ENCODE data around the gene N4BP2L2. TPM values are rescaled to one million over a fixed set of nuclear protein-coding genes. Genes with fewer than 3 reads are reported as not detected.

Gene N4BP2L2
- total RNA-seq, 1 experiment from 2014 or later, result 96.8 TPM

- intact Hi-C loops (cut with micrococcal nuclease; ENCODE audit: unreplicated experiment), result no loop called here
- Histone ChIP-seq H3K4me3 (ENCODE audit: low read depth, low read length, poor library complexity, severe bottlenecking) (no peak overlapping the region), H3K36me3 (ENCODE audit: insufficient read depth, low read length, poor library complexity, severe bottlenecking) (no peaks in the 10 kb centered on the region), H3K4me1 (ENCODE audit: insufficient read depth, low read length, poor library complexity, severe bottlenecking) (no peaks in the 10 kb centered on the region), H3K27me3 (replicated peaks; ENCODE audit: insufficient read depth, low read depth, low read length, poor library complexity) (no peaks in the 10 kb centered on the region), H3K27ac (ENCODE audit: low read depth, low read length, poor library complexity, severe bottlenecking) (no peak overlapping the region), H3K9me3 (ENCODE audit: low read depth, low read length, poor library complexity, severe bottlenecking) (peaks cover 8% of the 10 kb centered on the region)
- BruUV-seq (replicated peaks), result no TSS peak
- no peak for DNase-seq (ENCODE audit: low spot score)
- no peak for TF ChIP-seq EZH2 (IDR thresholded peaks at IDR 0.05; ENCODE audit: borderline replicate concordance, low read depth, low read length, poor library complexity, severe bottlenecking)
- TF ChIP-seq, protein P1, sequence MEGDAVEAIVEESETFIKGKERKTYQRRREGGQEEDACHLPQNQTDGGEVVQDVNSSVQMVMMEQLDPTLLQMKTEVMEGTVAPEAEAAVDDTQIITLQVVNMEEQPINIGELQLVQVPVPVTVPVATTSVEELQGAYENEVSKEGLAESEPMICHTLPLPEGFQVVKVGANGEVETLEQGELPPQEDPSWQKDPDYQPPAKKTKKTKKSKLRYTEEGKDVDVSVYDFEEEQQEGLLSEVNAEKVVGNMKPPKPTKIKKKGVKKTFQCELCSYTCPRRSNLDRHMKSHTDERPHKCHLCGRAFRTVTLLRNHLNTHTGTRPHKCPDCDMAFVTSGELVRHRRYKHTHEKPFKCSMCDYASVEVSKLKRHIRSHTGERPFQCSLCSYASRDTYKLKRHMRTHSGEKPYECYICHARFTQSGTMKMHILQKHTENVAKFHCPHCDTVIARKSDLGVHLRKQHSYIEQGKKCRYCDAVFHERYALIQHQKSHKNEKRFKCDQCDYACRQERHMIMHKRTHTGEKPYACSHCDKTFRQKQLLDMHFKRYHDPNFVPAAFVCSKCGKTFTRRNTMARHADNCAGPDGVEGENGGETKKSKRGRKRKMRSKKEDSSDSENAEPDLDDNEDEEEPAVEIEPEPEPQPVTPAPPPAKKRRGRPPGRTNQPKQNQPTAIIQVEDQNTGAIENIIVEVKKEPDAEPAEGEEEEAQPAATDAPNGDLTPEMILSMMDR (conservative IDR thresholded peaks at IDR 0.05; ENCODE audit: low read depth, low read length), result no peak
- ChIA-PET POLR2A (ENCODE audit: low non-redundant PET) (no interaction called here), CTCF (no interaction called here)
Measured at GRCh38 chr13:32456591-32456990, 82.0 kb downstream of the N4BP2L2 start.

DNA sequence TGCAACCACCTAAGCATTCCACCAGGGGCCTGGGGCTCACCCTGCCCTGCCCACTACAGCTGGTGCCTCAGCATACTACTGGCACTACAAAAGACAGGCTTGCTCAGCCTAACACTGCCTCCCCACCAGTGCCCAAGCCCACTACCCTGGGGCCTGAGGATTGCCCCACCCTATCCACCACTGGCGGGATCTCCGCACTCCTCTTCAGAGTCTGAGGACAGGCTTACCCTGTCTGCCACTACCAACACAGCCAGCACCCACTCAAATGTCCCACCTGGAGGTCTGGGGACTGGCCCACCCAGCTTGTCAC is 83.0 kb downstream of the N4BP2L2 start:
- H3K27ac ChIP-seq (ENCODE audit: low read depth, low read length, poor library complexity, severe bottlenecking), result no peak overlapping the region
- H3K36me3 ChIP-seq (ENCODE audit: insufficient read depth, low read length, poor library complexity, severe bottlenecking), result no peaks in the 10 kb centered on the region
- peaks cover 8% of the 10 kb centered on the region for H3K9me3 ChIP-seq (ENCODE audit: low read depth, low read length, poor library complexity, severe bottlenecking)
- no peaks in the 10 kb centered on the region for H3K4me1 ChIP-seq (ENCODE audit: insufficient read depth, low read length, poor library complexity, severe bottlenecking)
- ChIA-PET POLR2A (ENCODE audit: low non-redundant PET) (no interaction called here), CTCF (no interaction called here)
- intact Hi-C loops (cut with micrococcal nuclease; ENCODE audit: unreplicated experiment), result no loop called here
- no peaks in the 10 kb centered on the region for H3K27me3 ChIP-seq (replicated peaks; ENCODE audit: insufficient read depth, low read depth, low read length, poor library complexity)
- DNase-seq (ENCODE audit: low spot score), result no peak
- H3K4me3 ChIP-seq (ENCODE audit: low read depth, low read length, poor library complexity, severe bottlenecking), result no peak overlapping the region
- no TSS peak for BruUV-seq (replicated peaks)
- no peak for TF ChIP-seq EZH2 (IDR thresholded peaks at IDR 0.05; ENCODE audit: borderline replicate concordance, low read depth, low read length, poor library complexity, severe bottlenecking)
- TF ChIP-seq, protein P1 (conservative IDR thresholded peaks at IDR 0.05; ENCODE audit: low read depth, low read length), result no peak

- CTCF ChIA-PET, result no interaction called here
- POLR2A ChIA-PET (ENCODE audit: low non-redundant PET), result no interaction called here
Measured at GRCh38 chr13:32454886-32455593, 83.6 kb downstream of the N4BP2L2 start.

More at GRCh38 chr13:32454886-32455593, 83.6 kb downstream of the N4BP2L2 start:
- no peak for DNase-seq (ENCODE audit: low spot score)
- Histone ChIP-seq H3K9me3 (ENCODE audit: low read depth, low read length, poor library complexity, severe bottlenecking) (peaks cover 8% of the 10 kb centered on the region), H3K27me3 (replicated peaks; ENCODE audit: insufficient read depth, low read depth, low read length, poor library complexity) (no peaks in the 10 kb centered on the region), H3K36me3 (ENCODE audit: insufficient read depth, low read length, poor library complexity, severe bottlenecking) (no peaks in the 10 kb centered on the region), H3K27ac (ENCODE audit: low read depth, low read length, poor library complexity, severe bottlenecking) (no peak overlapping the region), H3K4me3 (ENCODE audit: low read depth, low read length, poor library complexity, severe bottlenecking) (no peak overlapping the region), H3K4me1 (ENCODE audit: insufficient read depth, low read length, poor library complexity, severe bottlenecking) (no peaks in the 10 kb centered on the region)
- TF ChIP-seq, protein P1 (conservative IDR thresholded peaks at IDR 0.05; ENCODE audit: low read depth, low read length), result no peak
- no peak for TF ChIP-seq EZH2 (IDR thresholded peaks at IDR 0.05; ENCODE audit: borderline replicate concordance, low read depth, low read length, poor library complexity, severe bottlenecking)
- no TSS peak for BruUV-seq (replicated peaks)
- intact Hi-C loops (cut with micrococcal nuclease; ENCODE audit: unreplicated experiment), result no loop called here

Data from A673 (cell line).